HG02759 (cell line): ENCODE data around the gene HS3ST6.
"Not testable (repeated sequence)": the region's sequence is repeated elsewhere in the genome, so short reads cannot be mapped to it uniquely, and the experiment has no call there.

Experiments
- ATAC-seq: cut with Tn5 transposase; IDR thresholded peaks from one replicate; pipeline ENCODE4 v1.9.1; 2021; ENCODE audit warnings: mild to moderate bottlenecking, moderate library complexity; ENCODE audit not compliant: unreplicated experiment

The HS3ST6 gene

GRCh38 chr16:1909561-1910231, 8.5 kb downstream of the HS3ST6 start:
- ATAC-seq, result no peak

- no peak for ATAC-seq
Measured at GRCh38 chr16:1908983-1909382, 9.2 kb downstream of the HS3ST6 start.

- ATAC-seq, result no peak
Measured at GRCh38 chr16:1908184-1908583, 10.0 kb downstream of the HS3ST6 start.

- ATAC-seq, result no peak
Measured at GRCh38 chr16:1907226-1907860, 10.9 kb downstream of the HS3ST6 start.

GRCh38 chr16:1906846-1907165, 11.4 kb downstream of the HS3ST6 start:
- ATAC-seq, result no peak

- ATAC-seq, result no peak
Measured at GRCh38 chr16:1906055-1906845, 12.0 kb downstream of the HS3ST6 start.

- no peak for ATAC-seq
Measured at GRCh38 chr16:1903845-1904840, 14.1 kb downstream of the HS3ST6 start.

- no peak for ATAC-seq
Measured at GRCh38 chr16:1903220-1903574, 15.0 kb downstream of the HS3ST6 start.

GRCh38 chr16:1902547-1903219, 15.5 kb downstream of the HS3ST6 start:
- ATAC-seq, result no peak

GRCh38 chr16:1900452-1900774, 17.8 kb downstream of the HS3ST6 start:
- ATAC-seq, result no peak

GRCh38 chr16:1899641-1900451, 18.4 kb downstream of the HS3ST6 start:
- ATAC-seq, result no peak

GRCh38 chr16:1897692-1898091, 20.5 kb downstream of the HS3ST6 start:
- not testable (repeated sequence) for ATAC-seq

- no peak for ATAC-seq
Measured at GRCh38 chr16:1895949-1896675, 22.1 kb downstream of the HS3ST6 start.

- ATAC-seq, result no peak
Measured at GRCh38 chr16:1895068-1895467, 23.1 kb downstream of the HS3ST6 start.

GRCh38 chr16:1890708-1891050, 27.5 kb downstream of the HS3ST6 start:
- ATAC-seq, result no peak

GRCh38 chr16:1890024-1890707, 28.0 kb downstream of the HS3ST6 start:
- no peak for ATAC-seq

GRCh38 chr16:1887711-1888354, 30.4 kb downstream of the HS3ST6 start:
- no peak for ATAC-seq

GRCh38 chr16:1884889-1885288, 33.3 kb downstream of the HS3ST6 start:
- ATAC-seq, result no peak
